HEK293 (cell line): ENCODE results near the gene SELENOS.
A peak's percentile ranks its signal among the peaks of the same experiment; 100 is the strongest.

Experiments used
- CTCF ChIA-PET: fragments of 350-600 bp; formaldehyde crosslinking; extraction: SDS; loops from one replicate; lab custom pipeline; 2021; ENCODE audit warnings: antibody characterized with exemption; lab: Yijun Ruan, JAX
- POLR2A ChIA-PET: fragments of 300-600 bp; formaldehyde crosslinking; extraction: SDS; loops from one replicate; lab custom pipeline; 2020; ENCODE audit warnings: antibody characterized with exemption, inconsistent platforms; lab: Yijun Ruan, JAX
- H3K27ac ChIP-seq: fragments of 200-500 bp; sonication (Bioruptor generic); 2 replicates; pipeline ENCODE4 v1.5.1; 2014; ENCODE audit warnings: low read depth, low read length, control low read depth, inconsistent platforms; ENCODE audit errors: extremely low read depth
- H3K36me3 ChIP-seq, 2 experiments: fragments of 200-500 bp in 1 of 2; sonication (Bioruptor generic) in 1 of 2; 1 replicate in 1 of 2; 2 replicates in 1 of 2; pipeline ENCODE4 v1.5.1; 2014 to 2017; ENCODE audit warnings: inconsistent platforms in 2 of 2, low read length in 2 of 2; ENCODE audit not compliant: control insufficient read depth in 2 of 2, insufficient read depth in 1 of 2
- H3K4me1 ChIP-seq: fragments of 200-500 bp; sonication (Bioruptor generic); 2 replicates; pipeline ENCODE4 v1.5.1; 2014; ENCODE audit warnings: mild to moderate bottlenecking, low read length, inconsistent platforms; ENCODE audit not compliant: control insufficient read depth, insufficient read depth
- H3K4me3 ChIP-seq: 2 replicates; pipeline ENCODE4 v1.5.1; 2011; ENCODE audit warnings: low read depth, mild to moderate bottlenecking, control low read depth, low read length, moderate library complexity
- H3K9me3 ChIP-seq: fragments of 200-500 bp; sonication (Bioruptor generic); 2 replicates; pipeline ENCODE4 v1.5.1; 2014; ENCODE audit warnings: low read depth, low read length, inconsistent platforms; ENCODE audit not compliant: control insufficient read depth, insufficient read depth
- IKZF3 ChIP-seq: fragments of 450-650 bp; IDR thresholded peaks from 2 replicates; pipeline ENCODE4 v1.5.0; 2018; ENCODE audit warnings: missing biosample characterization, mild to moderate bottlenecking, missing genetic modification characterization, moderate library complexity
- KLF16 ChIP-seq: fragments of 450-650 bp; formaldehyde crosslinking; IDR thresholded peaks from 2 replicates; pipeline ENCODE4 v1.5.1; 2017; ENCODE audit warnings: missing biosample characterization, missing genetic modification characterization
- PRDM10 ChIP-seq: fragments of 450-650 bp; formaldehyde crosslinking; IDR thresholded peaks from 2 replicates; pipeline ENCODE4 v1.5.1; 2016; ENCODE audit warnings: missing biosample characterization, missing genetic modification characterization
- RBAK ChIP-seq: fragments of 450-650 bp; formaldehyde crosslinking; IDR thresholded peaks from 2 replicates; pipeline ENCODE4 v1.5.1; 2016; ENCODE audit warnings: missing biosample characterization, missing genetic modification characterization
- ZBTB17 ChIP-seq: fragments of 450-650 bp; formaldehyde crosslinking; IDR thresholded peaks from 2 replicates; pipeline ENCODE4 v1.5.1; 2016; ENCODE audit warnings: missing biosample characterization, missing genetic modification characterization
- ZBTB20 ChIP-seq: fragments of 450-650 bp; formaldehyde crosslinking; IDR thresholded peaks from 2 replicates; pipeline ENCODE4 v1.5.1; 2016; ENCODE audit warnings: missing biosample characterization, missing genetic modification characterization
- ZBTB8A ChIP-seq: fragments of 450-650 bp; formaldehyde crosslinking; IDR thresholded peaks from 2 replicates; pipeline ENCODE4 v1.5.1; 2016; ENCODE audit warnings: missing biosample characterization, missing genetic modification characterization
- ZNF138 ChIP-seq: fragments of 450-650 bp; formaldehyde crosslinking; IDR thresholded peaks from 2 replicates; pipeline ENCODE4 v1.5.1; 2016; ENCODE audit warnings: missing biosample characterization, missing genetic modification characterization, borderline replicate concordance
- ZNF146 ChIP-seq: fragments of 450-650 bp; formaldehyde crosslinking; IDR thresholded peaks from 2 replicates; pipeline ENCODE4 v1.5.1; 2016; ENCODE audit warnings: missing biosample characterization, missing genetic modification characterization
- ZNF23 ChIP-seq: fragments of 450-650 bp; formaldehyde crosslinking; IDR thresholded peaks from 2 replicates; pipeline ENCODE4 v1.5.1; 2016; ENCODE audit warnings: missing biosample characterization, missing genetic modification characterization, borderline replicate concordance
- ZNF391 ChIP-seq: fragments of 450-650 bp; formaldehyde crosslinking; IDR thresholded peaks from 2 replicates; pipeline ENCODE4 v1.5.1; 2016; ENCODE audit warnings: low read depth, missing biosample characterization, missing genetic modification characterization, borderline replicate concordance
- ZNF394 ChIP-seq: fragments of 450-650 bp; formaldehyde crosslinking; IDR thresholded peaks from 2 replicates; pipeline ENCODE4 v1.5.1; 2016; ENCODE audit warnings: missing biosample characterization, missing genetic modification characterization, mild to moderate bottlenecking, moderate library complexity, borderline replicate concordance
- ZNF398 ChIP-seq: fragments of 450-650 bp; formaldehyde crosslinking; IDR thresholded peaks from 2 replicates; pipeline ENCODE4 v1.5.1; 2017; ENCODE audit warnings: missing biosample characterization, missing genetic modification characterization
- ZNF521 ChIP-seq: fragments of 450-650 bp; formaldehyde crosslinking; IDR thresholded peaks from 2 replicates; pipeline ENCODE4 v1.5.1; 2017; ENCODE audit warnings: missing biosample characterization, mild to moderate bottlenecking, missing genetic modification characterization
- ZNF558 ChIP-seq: fragments of 450-650 bp; formaldehyde crosslinking; IDR thresholded peaks from 2 replicates; pipeline ENCODE4 v1.5.1; 2016; ENCODE audit warnings: missing biosample characterization, missing genetic modification characterization
- ZNF560 ChIP-seq: fragments of 450-650 bp; formaldehyde crosslinking; IDR thresholded peaks from 2 replicates; pipeline ENCODE4 v1.5.1; 2017; ENCODE audit warnings: missing biosample characterization, missing genetic modification characterization, borderline replicate concordance
- ZNF561 ChIP-seq: fragments of 450-650 bp; IDR thresholded peaks from 2 replicates; pipeline ENCODE4 v1.5.1; 2018; ENCODE audit warnings: missing biosample characterization, missing genetic modification characterization, borderline replicate concordance
- ZNF670 ChIP-seq: fragments of 450-650 bp; formaldehyde crosslinking; IDR thresholded peaks from 2 replicates; pipeline ENCODE4 v1.5.1; 2016; ENCODE audit warnings: missing biosample characterization, missing genetic modification characterization, low read depth
- ZNF76 ChIP-seq: fragments of 450-650 bp; formaldehyde crosslinking; IDR thresholded peaks from 2 replicates; pipeline ENCODE4; 2016; ENCODE audit warnings: low read depth, missing biosample characterization, missing genetic modification characterization, borderline replicate concordance
- ZSCAN16 ChIP-seq: fragments of 450-650 bp; formaldehyde crosslinking; IDR thresholded peaks from 2 replicates; pipeline ENCODE4 v1.5.1; 2016; ENCODE audit warnings: missing biosample characterization, missing genetic modification characterization
- ZXDB ChIP-seq: fragments of 450-650 bp; formaldehyde crosslinking; IDR thresholded peaks from 2 replicates; pipeline ENCODE4 v1.5.1; 2016; ENCODE audit warnings: missing biosample characterization, missing genetic modification characterization
- TF ChIP-seq, protein P1 (sequence below): fragments of 450-650 bp; formaldehyde crosslinking; optimal IDR thresholded peaks from 2 replicates; pipeline ENCODE3; 2016; ENCODE audit warnings: missing biosample characterization, mild to moderate bottlenecking, missing genetic modification characterization
- TF ChIP-seq, protein P2 (sequence below): fragments of 450-650 bp; formaldehyde crosslinking; conservative IDR thresholded peaks from 2 replicates; pipeline ENCODE4 v1.5.1; 2016; ENCODE audit warnings: low read depth, missing biosample characterization, missing genetic modification characterization

The SELENOS gene

DNA sequence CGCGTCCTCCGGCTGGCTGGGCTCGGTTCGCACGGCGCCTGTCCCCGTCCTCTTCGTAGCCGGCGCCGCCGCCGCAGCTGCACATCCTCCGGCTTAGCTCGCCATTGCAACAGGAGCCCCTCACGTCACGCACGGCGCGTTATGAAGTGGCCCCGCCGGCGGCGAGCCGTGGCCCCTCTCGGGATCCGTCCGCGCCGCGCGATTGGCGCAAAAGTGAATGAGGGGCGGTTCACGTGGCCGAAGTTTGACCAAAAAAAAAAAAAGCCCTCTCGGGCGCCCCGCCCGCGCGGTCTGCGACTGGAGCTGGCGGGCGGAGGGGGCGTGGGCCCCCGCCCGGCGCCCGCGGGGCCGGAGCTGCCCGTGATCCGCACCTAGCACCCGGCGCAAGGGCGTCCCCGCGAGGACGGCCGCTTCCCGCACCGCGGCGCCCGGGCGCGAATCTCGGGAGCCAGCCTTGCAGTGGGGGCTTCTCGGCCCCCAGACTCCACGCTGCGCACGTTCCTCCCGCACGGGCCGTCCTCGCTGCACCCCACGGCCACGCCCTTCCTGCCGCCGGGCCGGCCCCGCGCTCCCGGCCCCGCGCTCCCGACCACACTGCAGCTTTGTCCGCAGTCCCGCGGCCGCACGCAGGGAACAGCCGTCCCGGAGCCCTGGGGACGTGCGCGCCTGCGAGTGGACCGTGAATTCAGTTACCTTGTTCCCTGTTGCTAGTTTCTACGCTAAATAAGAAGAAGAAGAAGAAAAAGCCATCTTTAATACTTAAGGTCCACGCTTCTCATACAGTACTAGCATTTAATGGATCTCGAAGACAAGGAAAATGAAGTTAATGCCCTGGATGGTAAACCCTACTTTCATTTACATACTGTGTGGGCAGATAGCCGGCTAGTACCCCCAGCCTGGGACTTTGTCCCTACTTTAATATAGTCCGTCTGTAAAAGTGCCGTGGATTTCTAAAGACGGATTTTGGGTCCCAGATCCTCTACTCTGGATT is 25.2 kb downstream of the SELENOS start, which contains the start of gene CHSY1 (continued):
- TF ChIP-seq ZNF146 = no peak
- TF ChIP-seq ZNF561 = peak; percentile 64
- no peak for TF ChIP-seq ZNF558 (tag by site-specific recombination)
- TF ChIP-seq ZNF23 = no peak
- no peak for TF ChIP-seq ZNF560

DNA sequence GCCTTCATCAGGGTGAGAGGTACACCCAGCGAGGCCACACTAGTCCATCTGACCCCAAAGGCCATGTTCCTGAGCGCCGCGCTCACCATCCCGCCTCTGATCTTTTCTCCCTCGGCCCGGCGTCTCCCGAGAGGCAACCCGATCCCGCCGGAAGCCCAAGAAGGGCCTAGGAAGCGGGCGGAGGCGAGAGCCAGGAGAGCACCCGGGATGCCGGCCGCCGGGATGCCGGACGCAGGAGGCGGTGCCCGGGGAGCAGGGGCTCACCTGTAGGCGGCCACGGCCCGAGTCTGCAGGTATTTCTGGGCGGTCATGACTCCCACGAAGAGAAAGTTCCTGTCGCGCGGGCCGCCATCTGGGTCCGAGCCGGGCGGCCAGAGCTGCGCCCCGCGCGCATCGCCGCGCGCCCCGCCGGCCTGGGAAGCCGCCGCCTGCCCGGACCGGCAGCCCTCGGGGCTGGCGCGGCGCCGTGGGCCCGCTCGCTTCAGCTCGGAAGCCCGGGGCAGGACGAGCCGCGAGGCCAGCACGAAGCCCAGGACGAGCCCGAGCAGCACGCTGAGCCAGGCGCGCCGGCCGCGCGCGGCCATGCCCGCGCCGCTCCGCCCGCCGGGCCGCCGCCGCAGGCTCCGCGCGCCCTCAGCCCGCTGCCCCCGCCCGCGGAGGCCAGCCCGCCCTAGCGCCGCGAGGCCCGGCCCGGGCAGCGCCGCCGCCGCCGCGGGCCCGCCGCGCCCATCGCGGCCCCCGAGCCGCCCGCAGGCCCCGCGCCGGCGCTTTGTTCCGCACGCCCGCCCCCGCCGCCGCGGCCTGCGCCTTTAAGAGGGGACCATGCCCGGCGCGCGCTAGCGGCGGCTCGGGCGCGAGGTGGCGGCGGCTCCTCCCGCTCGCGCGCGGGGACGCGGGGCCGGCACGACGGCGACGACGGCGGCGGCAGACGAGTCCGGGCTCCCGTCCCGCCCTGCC is 26.1 kb downstream of the SELENOS start:
- H3K4me3 ChIP-seq = peak overlapping the region; percentile 85
- H3K9me3 ChIP-seq = no peaks in the 10 kb centered on the region
- H3K36me3 ChIP-seq = peaks cover 0 to 12% of the 10 kb centered on the region in 2 experiments; a peak in 1 of 3 replicates
- H3K4me1 ChIP-seq = peaks cover 17% of the 10 kb centered on the region
- CTCF ChIA-PET = interaction anchor here (0.7 to 12.5 kb wide), 7 partner anchors 133 to 326 kb away, joined by 3 to 223 read pairs (median 3); no protein-coding TSS in a partner anchor
- peak overlapping the region; percentile 86; the same call in 1 of the 2 replicates for H3K27ac ChIP-seq
- POLR2A ChIA-PET = interaction anchor here (1.0 to 2.8 kb wide), 13 partner anchors 11 to 901 kb away, joined by 3 to 9 read pairs (median 4); partner anchors contain the start of genes ASB7 and LINS1
- TF ChIP-seq KLF16 (tag by site-specific recombination) (no peak), ZNF521 (tag by site-specific recombination) (no peak), ZBTB8A (peak; percentile 83), IKZF3 (tag by site-specific recombination) (0 out of 2 replicates have a peak, but pooled peaks have one; percentile 26), ZNF398 (tag by site-specific recombination) (no peak), ZXDB (tag by site-specific recombination) (no peak), PRDM10 (tag by site-specific recombination) (no peak), ZNF670 (no peak), ZSCAN16 (no peak), ZBTB20 (no peak), ZBTB17 (tag by site-specific recombination) (peak; percentile 31; the same call in 1 of the 2 replicates), ZNF394 (tag by site-specific recombination) (no peak), RBAK (tag by site-specific recombination) (no peak), ZNF391 (no peak), ZNF76 (0 out of 2 replicates have a peak, but pooled peaks have one; percentile 51), ZNF138 (tag by site-specific recombination) (no peak)
- TF ChIP-seq, protein P1, sequence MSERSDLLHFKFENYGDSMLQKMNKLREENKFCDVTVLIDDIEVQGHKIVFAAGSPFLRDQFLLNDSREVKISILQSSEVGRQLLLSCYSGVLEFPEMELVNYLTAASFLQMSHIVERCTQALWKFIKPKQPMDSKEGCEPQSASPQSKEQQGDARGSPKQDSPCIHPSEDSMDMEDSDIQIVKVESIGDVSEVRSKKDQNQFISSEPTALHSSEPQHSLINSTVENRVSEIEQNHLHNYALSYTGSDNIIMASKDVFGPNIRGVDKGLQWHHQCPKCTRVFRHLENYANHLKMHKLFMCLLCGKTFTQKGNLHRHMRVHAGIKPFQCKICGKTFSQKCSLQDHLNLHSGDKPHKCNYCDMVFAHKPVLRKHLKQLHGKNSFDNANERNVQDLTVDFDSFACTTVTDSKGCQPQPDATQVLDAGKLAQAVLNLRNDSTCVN (tag by site-specific recombination) = peak; percentile 70
- TF ChIP-seq, protein P2, sequence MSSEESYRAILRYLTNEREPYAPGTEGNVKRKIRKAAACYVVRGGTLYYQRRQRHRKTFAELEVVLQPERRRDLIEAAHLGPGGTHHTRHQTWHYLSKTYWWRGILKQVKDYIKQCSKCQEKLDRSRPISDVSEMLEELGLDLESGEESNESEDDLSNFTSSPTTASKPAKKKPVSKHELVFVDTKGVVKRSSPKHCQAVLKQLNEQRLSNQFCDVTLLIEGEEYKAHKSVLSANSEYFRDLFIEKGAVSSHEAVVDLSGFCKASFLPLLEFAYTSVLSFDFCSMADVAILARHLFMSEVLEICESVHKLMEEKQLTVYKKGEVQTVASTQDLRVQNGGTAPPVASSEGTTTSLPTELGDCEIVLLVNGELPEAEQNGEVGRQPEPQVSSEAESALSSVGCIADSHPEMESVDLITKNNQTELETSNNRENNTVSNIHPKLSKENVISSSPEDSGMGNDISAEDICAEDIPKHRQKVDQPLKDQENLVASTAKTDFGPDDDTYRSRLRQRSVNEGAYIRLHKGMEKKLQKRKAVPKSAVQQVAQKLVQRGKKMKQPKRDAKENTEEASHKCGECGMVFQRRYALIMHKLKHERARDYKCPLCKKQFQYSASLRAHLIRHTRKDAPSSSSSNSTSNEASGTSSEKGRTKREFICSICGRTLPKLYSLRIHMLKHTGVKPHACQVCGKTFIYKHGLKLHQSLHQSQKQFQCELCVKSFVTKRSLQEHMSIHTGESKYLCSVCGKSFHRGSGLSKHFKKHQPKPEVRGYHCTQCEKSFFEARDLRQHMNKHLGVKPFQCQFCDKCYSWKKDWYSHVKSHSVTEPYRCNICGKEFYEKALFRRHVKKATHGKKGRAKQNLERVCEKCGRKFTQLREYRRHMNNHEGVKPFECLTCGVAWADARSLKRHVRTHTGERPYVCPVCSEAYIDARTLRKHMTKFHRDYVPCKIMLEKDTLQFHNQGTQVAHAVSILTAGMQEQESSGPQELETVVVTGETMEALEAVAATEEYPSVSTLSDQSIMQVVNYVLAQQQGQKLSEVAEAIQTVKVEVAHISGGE (tag by site-specific recombination) = peak; percentile 69
